Measurements from ENCODE around the gene TANC1.
A peak's percentile ranks its signal among the peaks of the same experiment; 100 is the strongest.

Gene TANC1

GRCh38 chr2:158963071-158963470 lies 5.4 kb upstream of the TANC1 start:
- DNase-seq, result no peak

DNA sequence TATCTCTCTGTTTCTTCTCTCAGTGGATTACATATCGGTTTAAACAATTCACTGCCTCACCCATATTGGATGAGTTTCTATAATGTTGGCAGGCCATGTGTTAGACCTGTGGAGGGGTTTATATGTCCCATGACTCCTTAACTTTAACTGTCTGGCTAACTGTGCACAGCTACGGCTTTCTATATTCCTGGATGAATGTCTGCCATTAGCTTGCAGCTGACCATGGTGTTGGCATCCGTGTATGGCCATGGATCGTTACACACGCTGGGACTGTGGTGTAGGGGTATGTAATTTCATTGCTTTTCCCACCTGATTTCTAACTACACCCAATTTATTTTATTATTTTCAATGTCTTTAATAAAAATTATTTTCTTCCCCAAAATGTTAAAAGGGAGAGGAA lies 3.3 kb upstream of the TANC1 start:
- DNase-seq, result no peak

- no peak for DNase-seq
Measured at GRCh38 chr2:158965641-158966040, 2.8 kb upstream of the TANC1 start.

GRCh38 chr2:158966312-158966711 lies 2.1 kb upstream of the TANC1 start:
- no peak for DNase-seq

DNA sequence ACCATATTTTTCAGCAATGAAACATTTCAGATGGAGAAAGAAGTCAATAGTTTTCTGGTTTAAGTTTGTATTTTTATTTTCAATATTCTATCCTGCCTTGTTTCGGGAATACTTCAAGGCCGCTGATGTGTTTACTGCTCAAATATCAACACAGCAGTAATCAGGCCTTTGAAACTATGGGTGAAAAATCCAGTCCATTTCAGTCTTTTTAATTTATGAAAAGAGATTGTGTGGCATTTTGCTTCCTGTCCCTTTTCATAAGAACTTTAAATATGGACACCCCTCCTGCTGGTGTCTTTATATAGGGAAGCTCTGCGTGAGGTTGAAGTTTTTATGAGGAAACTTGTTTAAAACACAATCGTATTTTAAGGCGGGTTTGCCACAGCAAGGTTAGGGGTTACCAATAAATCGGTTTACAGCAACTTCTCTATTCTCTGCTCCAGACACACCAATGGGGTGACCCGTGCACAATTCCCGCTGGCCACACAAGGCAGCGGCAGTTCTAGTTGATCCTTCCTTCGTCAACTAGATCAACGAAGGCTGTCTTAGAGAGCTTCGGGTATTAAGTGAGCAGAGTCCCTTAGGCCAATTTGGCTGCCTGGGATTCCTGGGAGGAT lies 1.2 kb upstream of the TANC1 start:
- no peak for DNase-seq

DNA sequence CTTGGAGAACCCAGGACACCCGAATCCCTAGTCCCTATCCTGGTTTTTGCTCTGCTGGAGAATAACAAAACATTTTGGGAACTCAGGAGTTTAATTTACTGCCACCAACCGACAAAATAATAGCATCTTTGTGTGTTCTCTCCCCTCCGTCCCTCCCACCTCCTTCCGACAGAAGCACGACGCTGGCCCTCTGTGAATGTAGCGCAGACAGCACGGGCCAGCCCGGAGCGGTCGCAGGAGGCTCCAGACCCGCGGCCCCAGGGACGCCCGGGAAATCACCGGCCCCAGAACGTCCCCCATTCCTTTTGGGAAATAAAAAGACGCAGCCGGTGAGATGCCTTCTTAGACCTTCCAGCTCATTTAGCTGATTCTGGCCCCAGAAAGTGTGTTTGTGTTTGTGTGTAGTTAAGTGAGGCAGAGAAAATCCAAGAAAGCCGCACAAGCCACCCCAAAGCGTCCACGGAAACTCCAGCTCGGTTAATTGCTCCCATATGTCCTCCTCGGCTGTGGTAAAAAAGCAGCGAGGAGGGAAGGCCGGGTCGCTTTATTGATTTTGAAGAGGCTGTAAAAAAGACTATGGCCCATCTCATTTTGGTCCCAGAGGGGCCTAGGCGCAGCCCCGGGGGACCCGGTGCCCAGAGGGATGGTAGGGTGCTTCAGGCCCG lies 577 bp upstream of the TANC1 start:
- DNase-seq, result no peak

DNA sequence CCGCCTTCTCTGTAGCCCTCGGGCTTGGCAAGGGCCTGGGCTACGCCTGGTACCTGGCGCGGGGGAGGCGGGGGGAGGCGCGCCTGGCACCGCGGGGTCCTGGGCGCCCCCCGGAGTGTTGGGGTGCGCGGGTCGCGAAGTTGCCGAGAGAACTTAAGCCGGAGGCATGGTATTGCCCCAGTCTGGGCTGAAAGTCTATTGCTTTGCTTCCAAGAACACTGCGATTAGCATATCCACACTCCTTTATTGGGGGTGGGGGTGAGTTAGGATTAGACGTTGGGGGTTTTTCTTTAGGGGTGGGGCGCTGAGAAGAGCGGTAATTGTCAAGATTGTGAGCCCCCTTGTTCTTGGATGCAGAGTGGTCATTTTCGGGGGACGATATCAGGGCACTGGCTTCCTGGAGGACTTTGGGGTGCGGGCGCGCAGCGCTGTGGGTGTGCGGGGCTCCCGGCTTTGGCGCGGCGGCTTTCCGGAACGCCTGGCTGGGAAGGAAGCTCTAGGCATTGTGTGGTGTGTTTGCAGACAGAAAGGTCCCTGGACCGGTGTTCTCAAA lies 798 bp downstream of the TANC1 start:
- DNase-seq, result no peak

- DNase-seq, result no peak
Measured at GRCh38 chr2:158969715-158970240, 1.3 kb downstream of the TANC1 start.

DNA sequence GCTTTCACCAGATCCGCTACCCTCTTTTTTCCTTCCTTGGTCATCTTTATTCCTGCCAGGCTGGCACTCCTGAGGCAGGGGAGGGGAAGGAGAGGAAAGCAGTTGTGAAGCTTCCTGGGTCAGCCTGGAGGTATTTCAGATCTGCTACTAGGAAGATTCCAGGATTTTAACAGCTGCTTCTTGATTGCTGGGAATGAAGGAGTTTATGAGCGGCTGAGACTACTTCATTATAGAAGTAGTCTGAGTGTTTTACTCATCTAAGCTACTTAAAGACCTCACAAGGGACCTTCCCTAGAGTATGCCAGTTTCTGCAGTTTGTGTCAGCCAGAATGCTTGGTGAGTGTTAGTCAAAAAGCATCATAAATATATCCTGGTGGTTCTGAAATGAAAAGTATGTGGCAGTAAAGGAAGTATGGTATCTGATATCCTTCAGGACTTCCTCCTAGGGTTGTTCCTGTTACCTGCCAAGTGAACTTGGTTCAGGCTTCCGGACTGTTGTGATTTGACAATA lies 1.9 kb downstream of the TANC1 start:
- DNase-seq, result no peak

DNA sequence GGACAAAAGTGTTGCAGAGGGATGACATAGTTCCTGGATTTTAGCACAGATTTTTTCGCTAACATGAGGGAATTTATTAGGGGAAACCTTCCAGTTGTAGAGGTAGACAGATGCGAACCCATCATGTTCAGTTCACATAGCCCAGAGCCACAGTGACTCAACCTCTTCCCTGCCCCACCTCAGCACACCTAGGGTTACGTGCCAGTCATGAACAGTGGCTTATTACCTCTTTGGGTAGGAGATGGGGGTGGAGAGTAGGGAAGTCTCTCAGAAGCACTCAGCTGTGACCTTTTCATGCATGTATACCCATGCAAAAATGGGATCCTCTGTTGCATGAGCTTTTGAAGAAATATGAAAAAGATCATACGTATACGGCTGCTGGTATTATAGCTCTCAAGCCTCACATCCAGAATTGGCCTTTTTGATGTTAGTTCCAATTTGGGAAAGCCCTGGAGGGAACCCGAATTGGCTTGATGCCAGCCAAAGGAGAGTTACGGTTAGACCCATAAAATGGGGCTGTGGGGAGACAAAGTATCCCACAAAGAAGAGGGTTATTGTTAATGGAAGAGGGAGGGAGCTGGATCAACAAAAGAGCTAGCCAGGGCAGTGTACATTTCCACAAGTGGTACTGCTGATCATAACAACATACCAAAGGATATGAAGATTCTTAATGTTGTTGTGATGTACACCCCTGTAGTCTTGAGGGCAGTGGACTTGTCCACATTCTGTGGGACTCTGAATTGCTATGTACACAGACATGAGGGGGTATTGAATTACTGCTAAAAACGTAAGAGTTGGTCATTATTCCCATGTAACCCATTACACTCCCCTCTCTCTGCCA lies 4.9 kb downstream of the TANC1 start:
- DNase-seq, result peak; percentile 96

GRCh38 chr2:158975271-158975921 lies 7.0 kb downstream of the TANC1 start:
- DNase-seq, result no peak

- DNase-seq, result no peak
Measured at GRCh38 chr2:158979772-158980171, 11.3 kb downstream of the TANC1 start.

DNA sequence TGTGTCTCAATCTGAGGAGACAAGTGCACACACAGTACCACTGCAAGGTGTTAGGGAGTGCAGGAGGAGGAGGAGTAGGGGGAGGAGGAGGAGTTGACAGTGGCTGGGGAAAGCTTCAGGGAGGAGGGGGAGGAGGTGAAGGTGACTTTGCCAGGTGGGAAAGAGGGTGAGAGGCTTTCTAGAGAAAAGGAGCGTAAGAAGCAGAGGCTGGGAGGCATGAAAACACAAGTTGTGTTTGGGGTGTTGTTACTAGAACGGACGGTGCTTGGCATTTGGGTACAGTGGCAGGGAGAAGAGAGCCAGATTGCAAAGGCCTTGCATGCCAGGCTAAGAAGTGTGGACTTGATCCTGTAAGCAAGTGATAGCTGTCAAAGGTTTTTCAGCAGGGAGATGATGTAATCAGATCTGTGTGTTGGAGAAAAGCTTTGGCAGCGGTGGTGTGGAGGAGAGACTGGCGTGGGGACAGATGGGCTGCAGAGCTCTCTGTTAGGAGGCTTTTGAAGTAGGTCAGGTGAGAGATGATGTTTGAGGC lies 16.2 kb downstream of the TANC1 start:
- DNase-seq, result peak; percentile 54

DNA sequence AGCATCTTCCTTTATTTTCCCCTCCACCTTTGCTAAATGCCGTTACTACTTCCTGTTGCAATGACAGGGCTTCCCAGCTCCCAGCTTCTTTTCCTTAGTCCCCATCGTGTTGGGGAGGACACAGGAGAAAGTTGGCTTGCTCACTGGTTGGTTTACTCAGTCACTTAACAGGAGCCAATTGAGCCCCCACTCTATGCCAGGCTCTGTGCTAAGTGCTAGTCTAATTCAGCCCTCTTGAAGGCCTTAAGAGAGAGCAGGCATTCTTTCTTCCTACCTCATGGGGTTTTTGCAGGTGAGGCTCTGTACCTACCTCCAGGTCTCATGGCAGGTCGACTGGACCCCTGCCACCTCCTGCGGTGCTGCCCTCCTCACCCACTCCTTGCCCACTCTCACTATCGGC lies 20.1 kb downstream of the TANC1 start:
- no peak for DNase-seq

DNA sequence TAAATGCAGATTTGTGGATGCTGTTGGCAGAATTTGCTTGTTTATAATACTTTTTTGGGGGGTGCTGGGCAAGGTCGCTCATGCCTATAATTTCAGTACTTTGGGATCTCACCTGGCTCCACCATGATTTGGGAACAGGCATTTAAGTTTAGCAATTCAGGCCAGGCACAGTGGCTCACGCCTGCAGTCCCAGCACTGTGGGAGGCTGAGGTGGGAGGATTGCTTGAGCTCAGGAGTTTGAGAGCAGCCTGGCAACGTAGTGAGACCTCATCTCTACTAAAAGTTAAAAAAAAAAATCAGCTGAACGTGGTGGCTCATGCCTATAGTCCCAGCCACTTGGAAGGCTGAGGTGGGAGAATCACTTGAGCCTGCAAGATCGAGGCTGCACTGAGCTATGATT lies 20.7 kb downstream of the TANC1 start:
- DNase-seq, result no peak

DNA sequence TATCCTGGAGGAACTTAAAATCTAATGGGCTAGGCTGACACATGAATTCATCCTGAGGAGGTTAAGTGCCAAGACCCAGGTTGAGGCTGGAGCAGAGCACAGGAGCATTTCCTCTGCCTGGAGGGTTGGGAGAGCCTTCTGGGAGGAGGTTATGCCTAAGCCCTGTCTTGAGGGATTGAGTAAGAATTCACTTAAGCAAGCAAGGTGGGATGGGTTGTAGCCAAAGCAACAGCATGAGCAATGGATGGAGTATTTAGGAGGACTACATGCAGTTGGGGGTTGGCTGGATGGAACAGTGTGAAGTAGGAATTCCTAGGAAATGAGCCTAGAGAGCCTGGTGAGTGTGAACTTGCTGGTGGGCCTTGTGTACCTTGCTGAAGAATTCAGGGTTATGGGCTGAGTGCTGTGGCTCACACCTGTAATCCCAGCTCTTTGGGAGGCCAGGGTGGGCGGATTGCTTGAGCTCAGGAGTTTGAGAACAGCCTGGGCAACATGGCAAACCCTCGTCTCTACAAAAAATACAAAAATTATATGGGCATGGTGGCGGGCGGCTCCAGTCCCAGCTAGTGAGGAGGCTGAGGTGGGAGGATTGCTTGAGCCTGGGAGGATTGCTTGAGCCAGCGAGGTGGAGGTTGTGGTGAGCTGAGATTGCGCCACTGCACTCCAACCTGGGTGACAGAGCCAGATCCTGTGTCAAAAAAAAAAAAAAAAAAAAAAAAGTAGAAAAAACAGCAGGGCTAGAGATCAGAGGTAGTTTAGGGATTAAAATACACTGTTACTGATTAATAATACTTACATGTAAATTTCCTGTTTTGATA lies 22.2 kb downstream of the TANC1 start:
- no peak for DNase-seq

DNA sequence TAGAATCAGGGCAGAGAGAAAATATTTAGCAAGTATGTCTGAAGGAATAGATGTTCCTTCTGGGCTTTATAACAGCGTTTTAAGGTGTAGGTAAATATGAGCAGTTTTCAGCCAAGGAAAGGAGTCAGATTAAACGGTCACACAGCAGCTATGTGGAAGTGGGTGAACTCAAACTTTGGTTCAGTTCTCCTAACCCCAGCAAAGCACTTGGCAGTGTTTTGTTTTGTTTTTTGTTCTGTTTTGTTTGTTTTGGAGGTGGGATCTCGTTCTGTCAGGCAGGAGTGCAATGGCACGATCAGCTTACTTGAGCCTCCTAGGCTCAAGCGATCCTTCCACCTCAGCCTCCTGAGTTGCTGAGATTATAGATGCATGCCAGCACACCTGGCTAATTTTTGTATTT lies 24.6 kb downstream of the TANC1 start:
- no peak for DNase-seq

GRCh38 chr2:158993721-158994587 lies 25.5 kb downstream of the TANC1 start:
- DNase-seq, result no peak

DNA sequence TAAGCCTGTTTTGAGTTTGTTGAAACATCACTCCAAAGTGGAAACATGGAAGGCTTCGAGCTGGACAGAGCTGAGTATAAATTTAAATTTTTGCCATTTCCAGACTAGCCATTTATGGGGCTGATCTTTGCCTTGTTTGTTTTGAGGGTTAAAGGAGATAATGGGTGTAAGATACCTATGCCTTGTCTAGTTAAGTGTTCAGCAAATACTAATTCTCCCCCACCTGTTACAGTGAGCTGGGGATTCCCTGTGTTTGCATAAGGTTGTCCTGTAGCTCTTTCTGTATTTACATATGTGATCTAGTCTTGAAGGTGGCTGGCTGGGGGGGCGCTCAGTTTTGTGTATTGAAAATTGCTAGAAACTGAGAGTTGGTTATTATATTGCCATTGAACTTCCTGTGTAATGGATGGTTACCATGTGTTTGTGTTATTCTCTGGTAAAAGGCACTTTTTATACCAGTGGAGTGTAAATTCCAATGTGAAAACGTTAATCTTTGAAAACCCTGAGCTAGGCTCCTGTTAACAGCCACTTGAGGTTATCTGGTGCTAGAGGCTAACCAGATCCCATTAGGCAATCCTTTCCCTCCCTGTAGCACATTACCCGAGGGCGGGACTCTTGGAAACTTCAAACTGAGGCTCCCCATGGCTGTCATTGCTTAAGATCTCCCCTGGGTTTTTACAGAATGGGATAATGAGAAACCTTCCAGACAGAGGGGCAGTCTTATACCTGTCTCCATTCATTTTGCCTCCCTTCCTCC lies 26.7 kb downstream of the TANC1 start:
- DNase-seq, result peak; percentile 75

DNA sequence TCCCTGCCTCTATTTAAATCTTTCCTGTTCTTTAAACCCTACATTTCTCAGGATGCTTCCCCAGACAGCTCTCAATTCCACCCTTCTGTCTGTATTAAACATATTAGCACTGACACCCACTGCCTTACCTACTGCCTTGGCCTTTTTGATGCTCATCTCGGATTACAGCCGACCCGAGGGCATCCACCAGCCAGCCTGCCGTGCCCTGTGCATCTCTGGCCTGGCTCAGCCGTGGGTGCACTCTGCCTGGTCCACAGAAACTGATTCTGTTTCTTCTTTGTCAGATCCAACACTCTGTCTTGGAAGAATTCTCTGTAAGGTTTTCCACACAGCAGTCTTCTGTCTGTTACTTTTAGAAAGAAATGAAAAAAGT lies 27.2 kb downstream of the TANC1 start:
- DNase-seq, result no peak
